Measurements from ENCODE around the gene PPP1R14C. TPM values are rescaled to one million over a fixed set of nuclear protein-coding genes. Genes with fewer than 3 reads are reported as not detected.

The PPP1R14C gene
- total and polyA plus RNA-seq, 10 of the 15 experiments (the other 5 are each of a cell fraction or from before 2014, with no cell fraction given): 0.07 to 1.6 (median 0.13) TPM; not detected in 4

- TF ChIP-seq PBX3 (IDR thresholded peaks at IDR 0.05; ENCODE audit: insufficient replicate concordance, low read depth, low read length) (no peak), POU2F2 (IDR thresholded peaks at IDR 0.05; ENCODE audit: borderline replicate concordance, low read depth, low read length) (no peak), TAF1 (IDR thresholded peaks at IDR 0.05; ENCODE audit: borderline replicate concordance, low read depth, low read length) (no peak), LARP7 (IDR thresholded peaks at IDR 0.05) (no peak)
Measured at GRCh38 chr6:150213301-150213700, 70.5 kb downstream of the PPP1R14C start (continued).

- Histone ChIP-seq H3K27me3 (replicated peaks in 1 of 2; ENCODE audit: control insufficient read depth in 2 of 2, insufficient read depth in 2 of 2, low read length in 1 of 2) (no peaks in the 10 kb centered on the region), H3K27ac (ENCODE audit: control insufficient read depth, insufficient read depth) (no peak overlapping the region), H3K9me3 (replicated peaks; ENCODE audit: control insufficient read depth, insufficient read depth, low read length) (no peaks in the 10 kb centered on the region; the same call in 2 of the 3 replicates), H2AFZ (ENCODE audit: control insufficient read depth, low read depth, low read length) (no peak overlapping the region), H3K36me3 (ENCODE audit: control insufficient read depth in 2 of 2, insufficient read depth in 2 of 2, low read length in 1 of 2) (no peaks in the 10 kb centered on the region), H4K20me1 (ENCODE audit: control insufficient read depth, insufficient read depth) (no peaks in the 10 kb centered on the region; the same call in 1 of the 2 replicates), H3K4me1 (ENCODE audit: control insufficient read depth, insufficient read depth, low read length) (no peaks in the 10 kb centered on the region), H3K4me3 (no peak overlapping the region), H3K4me2 (ENCODE audit: control insufficient read depth, insufficient read depth) (no peak overlapping the region), H3K79me2 (ENCODE audit: control insufficient read depth, insufficient read depth, low read length) (no peaks in the 10 kb centered on the region), H3K9ac (ENCODE audit: control insufficient read depth, insufficient read depth, low read length) (no peak overlapping the region)
- ChIA-PET SMC1A (ENCODE audit: uncharacterized antibody, unreplicated experiment) (interaction anchor here (0.5 to 0.6 kb wide), 2 partner anchors 60 to 525 kb away, joined by 3 to 4 read pairs; no protein-coding TSS in a partner anchor), RAD21 (ENCODE audit: unreplicated experiment) (no interaction called here), POLR2A (no interaction called here), CTCF (no interaction called here)
- no TSS peak for BruUV-seq (replicated peaks)
- ATAC-seq (no peak), DNase-seq (ENCODE audit: low read depth, low spot score) (no peak), FAIRE-seq (no peak)
- intact Hi-C loops (cut with micrococcal nuclease; ENCODE audit: unreplicated experiment): no loop called here
- TF ChIP-seq YBX1 (IDR thresholded peaks at IDR 0.05) (no peak), KDM1A (IDR thresholded peaks at IDR 0.05; ENCODE audit: borderline replicate concordance) (no peak), FOS (IDR thresholded peaks at IDR 0.05; ENCODE audit: borderline replicate concordance, extremely low read depth, insufficient read length) (no peak), NFYB (IDR thresholded peaks at IDR 0.05; ENCODE audit: insufficient read depth, low read depth, low read length) (no peak), POU2F2 (IDR thresholded peaks at IDR 0.05; ENCODE audit: borderline replicate concordance, low read depth, low read length) (no peak), POLR2AphosphoS5 (IDR thresholded peaks at IDR 0.05; ENCODE audit: low read length) (no peak), HCFC1 (IDR thresholded peaks at IDR 0.05; ENCODE audit: low read length) (no peak), ZNF622 (IDR thresholded peaks at IDR 0.05) (no peak), ATF3 (IDR thresholded peaks at IDR 0.05; ENCODE audit: borderline replicate concordance, extremely low read depth, low read depth, low read length) (no peak)
- in situ Hi-C loops (cut with MboI): no loop called here
Measured at GRCh38 chr6:150214310-150214709, 71.5 kb downstream of the PPP1R14C start.

All from GM12878 (cell line).